RWPE1 (cell line): ENCODE results near the gene CPA3.

Experiments
- CTCF ChIA-PET: fragments of 350-600 bp; sonication (Branson Sonifier 250); formaldehyde crosslinking; extraction: SDS; loops from one replicate; lab custom pipeline; 2021; lab: Yijun Ruan, JAX
- POLR2A ChIA-PET: fragments of 400-600 bp; formaldehyde crosslinking; extraction: SDS; loops from one replicate; lab custom pipeline; 2020; ENCODE audit warnings: antibody characterized with exemption; ENCODE audit not compliant: low non-redundant PET; lab: Yijun Ruan, JAX
- DNase-seq: peaks from one replicate; pipeline ENCODE4 v3.0.0; 2012; ENCODE audit warnings: low spot score
- H3K27ac ChIP-seq: fragments of 450-650 bp; 2 replicates; pipeline ENCODE4 v1.5.1; 2017
- TF ChIP-seq, protein P1 (sequence below): fragments of 450-650 bp; conservative IDR thresholded peaks from 2 replicates; pipeline ENCODE4 v1.5.1; 2017; ENCODE audit warnings: low read depth, mild to moderate bottlenecking

Gene CPA3

DNA sequence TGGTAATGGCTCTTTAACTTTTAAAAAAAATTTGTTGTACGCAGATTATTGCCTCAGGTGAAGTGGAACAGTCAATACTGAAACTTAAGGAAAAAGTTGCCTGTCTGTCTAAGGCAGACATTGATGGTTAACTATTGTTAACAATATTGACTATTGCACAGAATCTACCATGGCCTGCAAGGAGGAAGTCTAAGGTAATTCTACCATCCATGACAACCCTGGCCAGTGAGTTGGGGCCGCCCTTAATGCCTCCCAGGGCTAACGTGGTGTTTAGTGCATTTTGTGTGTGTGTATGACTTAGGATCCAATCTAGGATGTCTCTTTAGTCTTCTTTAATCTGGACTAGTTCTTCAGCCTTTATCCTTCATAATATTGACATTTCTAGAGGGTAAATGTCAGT lies 39.6 kb upstream of the CPA3 start:
- no peak for DNase-seq
- POLR2A ChIA-PET, result no interaction called here
- CTCF ChIA-PET, result no interaction called here
- TF ChIP-seq, protein P1, sequence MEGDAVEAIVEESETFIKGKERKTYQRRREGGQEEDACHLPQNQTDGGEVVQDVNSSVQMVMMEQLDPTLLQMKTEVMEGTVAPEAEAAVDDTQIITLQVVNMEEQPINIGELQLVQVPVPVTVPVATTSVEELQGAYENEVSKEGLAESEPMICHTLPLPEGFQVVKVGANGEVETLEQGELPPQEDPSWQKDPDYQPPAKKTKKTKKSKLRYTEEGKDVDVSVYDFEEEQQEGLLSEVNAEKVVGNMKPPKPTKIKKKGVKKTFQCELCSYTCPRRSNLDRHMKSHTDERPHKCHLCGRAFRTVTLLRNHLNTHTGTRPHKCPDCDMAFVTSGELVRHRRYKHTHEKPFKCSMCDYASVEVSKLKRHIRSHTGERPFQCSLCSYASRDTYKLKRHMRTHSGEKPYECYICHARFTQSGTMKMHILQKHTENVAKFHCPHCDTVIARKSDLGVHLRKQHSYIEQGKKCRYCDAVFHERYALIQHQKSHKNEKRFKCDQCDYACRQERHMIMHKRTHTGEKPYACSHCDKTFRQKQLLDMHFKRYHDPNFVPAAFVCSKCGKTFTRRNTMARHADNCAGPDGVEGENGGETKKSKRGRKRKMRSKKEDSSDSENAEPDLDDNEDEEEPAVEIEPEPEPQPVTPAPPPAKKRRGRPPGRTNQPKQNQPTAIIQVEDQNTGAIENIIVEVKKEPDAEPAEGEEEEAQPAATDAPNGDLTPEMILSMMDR, result no peak
- H3K27ac ChIP-seq, result no peak overlapping the region

DNA sequence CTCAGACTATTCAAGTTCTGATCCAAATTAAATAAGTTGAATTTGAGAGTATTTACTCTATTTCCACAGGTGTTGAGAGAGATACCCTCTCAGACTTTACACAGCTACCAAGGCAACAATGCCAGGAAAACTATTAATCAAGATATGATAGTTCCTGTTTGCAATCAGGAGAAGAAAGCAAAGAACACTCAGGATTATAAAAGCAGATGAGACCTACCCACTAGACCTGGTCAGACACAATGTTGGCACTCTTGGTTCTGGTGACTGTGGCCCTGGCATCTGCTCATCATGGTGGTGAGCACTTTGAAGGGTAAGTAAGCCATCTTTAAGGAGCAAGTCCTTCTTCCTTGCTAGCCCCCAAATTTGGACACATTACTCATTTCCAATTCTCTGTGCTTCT lies 37.5 kb upstream of the CPA3 start, which contains the start of gene CPB1:
Gene CPB1 (plus strand): TSS at position 227 of the 400 bp plus-strand sequence. CDS start 13 bp downstream, at position 240.
- TF ChIP-seq, protein P1, result no peak
- ChIA-PET POLR2A (no interaction called here), CTCF (no interaction called here)
- no peak for DNase-seq
- H3K27ac ChIP-seq, result no peak within 1 kb of the TSS

DNA sequence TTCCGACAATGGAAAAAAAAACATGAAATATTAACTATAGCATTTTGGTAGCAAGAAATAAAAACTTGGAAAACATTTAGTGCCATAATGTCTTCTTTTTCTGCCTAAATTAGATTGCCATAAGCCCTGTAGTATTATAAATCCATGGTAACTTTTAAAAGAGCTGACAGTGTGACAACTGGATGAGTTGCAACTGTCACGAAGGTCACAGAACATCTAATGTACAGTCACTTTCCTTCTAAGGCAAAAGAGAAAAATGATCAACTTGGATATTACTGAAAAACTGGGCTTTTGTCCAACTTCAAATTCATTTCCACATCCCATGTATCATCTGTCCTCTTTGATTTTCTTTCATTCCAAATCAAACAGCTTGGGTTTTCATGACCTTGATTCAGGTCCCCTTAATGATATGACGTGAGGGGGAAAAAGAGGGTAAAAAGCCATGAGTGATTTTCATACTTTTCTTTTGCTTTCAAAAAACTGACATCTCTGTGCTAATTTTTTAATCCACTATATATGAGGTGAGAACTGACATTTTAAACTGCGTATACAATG lies 36.9 kb upstream of the CPA3 start:
- POLR2A ChIA-PET, result no interaction called here
- no peak for DNase-seq
- TF ChIP-seq, protein P1, result no peak
- CTCF ChIA-PET, result no interaction called here
- no peak overlapping the region for H3K27ac ChIP-seq

DNA sequence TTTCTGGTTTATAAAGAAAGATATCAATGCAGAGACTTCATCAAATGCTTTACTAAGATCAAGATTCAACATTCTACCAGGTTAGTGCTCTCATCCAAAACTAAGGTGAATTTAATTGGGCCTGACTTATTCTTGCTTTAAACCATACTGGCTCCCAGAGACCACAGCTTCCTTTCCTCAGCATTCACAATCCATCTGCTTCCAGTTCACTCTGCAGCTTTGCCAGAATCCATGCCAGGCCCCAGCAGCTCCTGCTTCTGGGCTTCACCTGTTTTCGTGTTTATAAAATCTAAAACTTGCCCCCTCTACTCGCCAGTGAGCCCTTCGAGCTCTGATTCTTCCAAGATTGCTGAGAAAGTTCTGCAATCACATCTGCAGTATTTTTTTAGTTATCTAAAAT lies 35.2 kb upstream of the CPA3 start:
- TF ChIP-seq, protein P1, result no peak
- ChIA-PET POLR2A (no interaction called here), CTCF (no interaction called here)
- no peak overlapping the region for H3K27ac ChIP-seq
- DNase-seq, result no peak

DNA sequence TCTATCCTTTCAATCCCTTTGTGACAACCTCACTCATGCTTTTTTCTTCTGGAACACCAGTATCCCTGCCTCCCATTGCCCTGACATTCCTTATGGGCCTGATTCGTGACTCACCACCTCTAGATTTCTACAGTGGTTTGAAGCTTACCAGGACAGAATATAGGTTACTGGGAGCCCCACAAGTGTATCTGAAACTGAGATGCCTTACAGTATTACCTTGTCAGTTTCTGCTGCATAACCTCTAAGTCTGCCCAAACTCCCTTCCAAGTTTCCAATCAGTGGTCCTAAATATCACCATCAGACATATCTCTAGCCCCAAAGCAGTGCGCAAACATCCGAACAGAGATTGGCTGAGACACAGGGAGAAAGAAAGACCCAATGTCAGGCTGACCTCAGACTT lies 31.9 kb upstream of the CPA3 start:
- DNase-seq, result no peak
- POLR2A ChIA-PET, result no interaction called here
- TF ChIP-seq, protein P1, result no peak
- CTCF ChIA-PET, result no interaction called here
- no peak overlapping the region for H3K27ac ChIP-seq

DNA sequence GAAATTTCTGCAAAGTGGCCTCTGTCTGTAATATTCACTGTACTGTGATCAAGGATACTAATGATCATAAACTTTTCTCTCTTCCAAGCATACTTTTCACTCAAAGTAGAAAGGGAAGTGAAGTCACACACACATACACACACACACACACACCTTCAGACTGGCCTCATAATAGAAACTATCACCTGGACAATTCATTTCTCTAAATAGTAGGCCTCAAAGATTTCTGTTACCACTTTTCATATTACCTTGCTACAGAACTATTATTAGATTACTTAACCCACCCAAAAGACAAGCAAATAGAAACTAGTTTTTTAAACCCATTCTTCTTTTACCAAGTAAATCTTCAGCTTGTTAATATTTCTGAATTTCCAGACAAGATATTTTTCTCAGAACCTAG lies 25.3 kb upstream of the CPA3 start:
- TF ChIP-seq, protein P1, result no peak
- POLR2A ChIA-PET, result no interaction called here
- H3K27ac ChIP-seq, result no peak overlapping the region
- DNase-seq, result no peak
- CTCF ChIA-PET, result no interaction called here
